ENCODE data around the gene MAGI1. TPM values are rescaled to one million over a fixed set of nuclear protein-coding genes. Genes with fewer than 3 reads are reported as not detected.
A peak's percentile ranks its signal among the peaks of the same experiment; 100 is the strongest.
"Not testable (repeated sequence)": the region's sequence is repeated elsewhere in the genome, so short reads cannot be mapped to it uniquely, and the experiment has no call there.

The MAGI1 gene
- total RNA-seq, 1 donor from 2014 or later, result 39.1 TPM

GRCh38 chr3:65733459-65733858 lies 305.3 kb downstream of the MAGI1 start:
- FAIRE-seq (no peak), DNase-seq (ENCODE audit: low spot score in 2 of 2) (no peak)

- FAIRE-seq, result peak; percentile 72
These were observed 306.4 kb downstream of the MAGI1 start for GRCh38 chr3:65732051-65732935.

GRCh38 chr3:65730449-65730848 lies 308.3 kb downstream of the MAGI1 start:
- no peak for DNase-seq (ENCODE audit: low spot score in 2 of 2)
- FAIRE-seq, result no peak

More at GRCh38 chr3:65732051-65732935, 306.4 kb downstream of the MAGI1 start:
- peak; percentile 33 to 52 for DNase-seq (ENCODE audit: low spot score in 2 of 2)

- FAIRE-seq (no peak), DNase-seq (ENCODE audit: low spot score in 2 of 2) (no peak)
These were observed 308.7 kb downstream of the MAGI1 start for GRCh38 chr3:65729973-65730372.

GRCh38 chr3:65729555-65729954 lies 309.2 kb downstream of the MAGI1 start:
- DNase-seq (ENCODE audit: low spot score in 2 of 2) (no peak), FAIRE-seq (no peak)

- no peak for FAIRE-seq
- no peak for DNase-seq (ENCODE audit: low spot score in 2 of 2)
These were observed 310.6 kb downstream of the MAGI1 start for GRCh38 chr3:65728138-65728537.

- FAIRE-seq, result no peak
These were observed 314.7 kb downstream of the MAGI1 start for GRCh38 chr3:65723985-65724384.

GRCh38 chr3:65723011-65723410 lies 315.7 kb downstream of the MAGI1 start:
- FAIRE-seq (no peak), DNase-seq (ENCODE audit: low spot score in 2 of 2) (no peak)

More at GRCh38 chr3:65723985-65724384, 314.7 kb downstream of the MAGI1 start:
- DNase-seq (ENCODE audit: low spot score in 2 of 2), result no peak

- no peak for DNase-seq (ENCODE audit: low spot score in 2 of 2)
- FAIRE-seq, result no peak
These were observed 317.6 kb downstream of the MAGI1 start for GRCh38 chr3:65720989-65721737.

GRCh38 chr3:65719639-65720038 lies 319.1 kb downstream of the MAGI1 start:
- not testable (repeated sequence) for DNase-seq (ENCODE audit: low spot score in 2 of 2); FAIRE-seq

GRCh38 chr3:65717676-65718346 lies 320.9 kb downstream of the MAGI1 start:
- FAIRE-seq, result no peak
- no peak for DNase-seq (ENCODE audit: low spot score in 2 of 2)

- no peak for FAIRE-seq
These were observed 322.5 kb downstream of the MAGI1 start for GRCh38 chr3:65716071-65716751.

GRCh38 chr3:65714134-65714533 lies 324.6 kb downstream of the MAGI1 start:
- FAIRE-seq (no peak), DNase-seq (ENCODE audit: low spot score in 2 of 2) (no peak)

More at GRCh38 chr3:65716071-65716751, 322.5 kb downstream of the MAGI1 start:
- DNase-seq (ENCODE audit: low spot score in 2 of 2), result no peak

GRCh38 chr3:65713016-65713415 lies 325.7 kb downstream of the MAGI1 start:
- DNase-seq (ENCODE audit: low spot score in 2 of 2) (peak in 1 of 2 donors; percentile 12), FAIRE-seq (no peak)

GRCh38 chr3:65712140-65712539 lies 326.6 kb downstream of the MAGI1 start:
- DNase-seq (ENCODE audit: low spot score in 2 of 2) (no peak), FAIRE-seq (no peak)

GRCh38 chr3:65706776-65707568 lies 331.7 kb downstream of the MAGI1 start:
- FAIRE-seq (no peak), DNase-seq (ENCODE audit: low spot score in 2 of 2) (no peak)

- no peak for FAIRE-seq
- DNase-seq (ENCODE audit: low spot score in 2 of 2), result no peak
These were observed 332.4 kb downstream of the MAGI1 start for GRCh38 chr3:65706301-65706700.

- DNase-seq (ENCODE audit: low spot score in 2 of 2) (no peak), FAIRE-seq (no peak)
These were observed 334.9 kb downstream of the MAGI1 start for GRCh38 chr3:65703820-65704219.

GRCh38 chr3:65703026-65703425 lies 335.7 kb downstream of the MAGI1 start:
- DNase-seq (ENCODE audit: low spot score in 2 of 2) (no peak), FAIRE-seq (no peak)
